Measurements from ENCODE around the gene NKD1. TPM values are rescaled to one million over a fixed set of nuclear protein-coding genes. Genes with fewer than 3 reads are reported as not detected.

NKD1 gene
- total and polyA plus RNA-seq, 4 donors = 2.3 to 14.1 (median 8.0) TPM

- H3K9me3 ChIP-seq (ENCODE audit: control insufficient read depth in 4 of 4, insufficient read depth in 3 of 4, low read length in 3 of 4) = peaks cover 0 to 1% (median 0%) of the 10 kb centered on the region in 4 donors
- H3K4me1 ChIP-seq (ENCODE audit: control insufficient read depth in 5 of 5, insufficient read depth in 5 of 5, low read length in 5 of 5) = peaks cover 0 to 64% (median 44%) of the 10 kb centered on the region in 5 donors
- DNase-seq (peak; percentile 27 to 72 (median 53)), ATAC-seq (ENCODE audit: insufficient read depth, low FRiP score) (no peak)
- H3K27me3 ChIP-seq (ENCODE audit: control insufficient read depth in 3 of 3, insufficient read depth in 3 of 3, low read length in 2 of 3) = no peaks in the 10 kb centered on the region
- no peak overlapping the region for H3K4me3 ChIP-seq
- 68 to 79% methylated on average over 21 of the region's 21 CpGs for WGBS, 2 donors
- TF ChIP-seq CTCF (IDR thresholded peaks at IDR 0.05; ENCODE audit: control extremely low read depth, extremely low read depth) = no peak
- H3K36me3 ChIP-seq (ENCODE audit: control insufficient read depth in 4 of 4, insufficient read depth in 4 of 4, low read length in 4 of 4) = peaks cover 0 to 30% (median 12%) of the 10 kb centered on the region in 4 donors
- H3K9ac ChIP-seq (ENCODE audit: insufficient read depth in 1 of 2, low read length in 2 of 2) = no peak overlapping the region
- H3K27ac ChIP-seq (ENCODE audit: low read depth in 1 of 2, low read length in 1 of 2) = peak overlapping the region in 1 of 2 donors; percentile 9
Observed at GRCh38 chr16:50610331-50611262, 62.4 kb downstream of the NKD1 start.

GRCh38 chr16:50611332-50611934 is 63.2 kb downstream of the NKD1 start:
- DNase-seq (no peak), ATAC-seq (ENCODE audit: insufficient read depth, low FRiP score) (no peak)
- Histone ChIP-seq H3K36me3 (ENCODE audit: control insufficient read depth in 4 of 4, insufficient read depth in 4 of 4, low read length in 4 of 4) (peaks cover 0 to 28% (median 12%) of the 10 kb centered on the region in 4 donors), H3K27me3 (ENCODE audit: control insufficient read depth in 3 of 3, insufficient read depth in 3 of 3, low read length in 2 of 3) (no peaks in the 10 kb centered on the region), H3K4me1 (ENCODE audit: control insufficient read depth in 5 of 5, insufficient read depth in 5 of 5, low read length in 5 of 5) (peaks cover 0 to 72% (median 51%) of the 10 kb centered on the region in 5 donors), H3K27ac (ENCODE audit: low read depth in 1 of 2, low read length in 1 of 2) (no peak overlapping the region), H3K4me3 (no peak overlapping the region), H3K9me3 (ENCODE audit: control insufficient read depth in 4 of 4, insufficient read depth in 3 of 4, low read length in 3 of 4) (peaks cover 0 to 1% (median 0%) of the 10 kb centered on the region in 4 donors), H3K9ac (ENCODE audit: insufficient read depth in 1 of 2, low read length in 2 of 2) (no peak overlapping the region)
- 69 to 74% methylated on average over 9 of the region's 9 CpGs for WGBS, 2 donors
- no peak for TF ChIP-seq CTCF (IDR thresholded peaks at IDR 0.05; ENCODE audit: control extremely low read depth, extremely low read depth)

GRCh38 chr16:50611995-50612848 is 64.0 kb downstream of the NKD1 start:
- TF ChIP-seq CTCF (IDR thresholded peaks at IDR 0.05; ENCODE audit: control extremely low read depth, extremely low read depth) = no peak
- peaks cover 0 to 28% (median 12%) of the 10 kb centered on the region in 4 donors for H3K36me3 ChIP-seq (ENCODE audit: control insufficient read depth in 4 of 4, insufficient read depth in 4 of 4, low read length in 4 of 4)
- 83 to 90% methylated on average over 10 of the region's 10 CpGs for WGBS, 2 donors
- no peak overlapping the region for H3K4me3 ChIP-seq
- peaks cover 0 to 74% (median 56%) of the 10 kb centered on the region in 5 donors for H3K4me1 ChIP-seq (ENCODE audit: control insufficient read depth in 5 of 5, insufficient read depth in 5 of 5, low read length in 5 of 5)
- ATAC-seq (ENCODE audit: insufficient read depth, low FRiP score) (no peak), DNase-seq (no peak)
- H3K27ac ChIP-seq (ENCODE audit: low read depth in 1 of 2, low read length in 1 of 2) = peak overlapping the region in 1 of 2 donors; percentile 17
- H3K27me3 ChIP-seq (ENCODE audit: control insufficient read depth in 3 of 3, insufficient read depth in 3 of 3, low read length in 2 of 3) = no peaks in the 10 kb centered on the region
- H3K9me3 ChIP-seq (ENCODE audit: control insufficient read depth in 4 of 4, insufficient read depth in 3 of 4, low read length in 3 of 4) = peaks cover 0 to 1% (median 0%) of the 10 kb centered on the region in 4 donors
- peak overlapping the region in 1 of 2 donors; percentile 57 for H3K9ac ChIP-seq (ENCODE audit: insufficient read depth in 1 of 2, low read length in 2 of 2)

Data from lung (tissue), 12 donors.